GM12865 (cell line): ENCODE results near the gene NOTCH2.

Source experiments
- DNase-seq: peaks from one replicate; pipeline ENCODE4 v3.0.0; 2010; ENCODE audit warnings: low read depth
- H3K4me3 ChIP-seq: 2 replicates; pipeline ENCODE4 v1.5.1; 2011; ENCODE audit warnings: mild to moderate bottlenecking, low read depth, low read length, control low read depth
- CTCF ChIP-seq: IDR thresholded peaks from 2 replicates; pipeline ENCODE4 v1.5.1; 2011; ENCODE audit warnings: low read length, control low read depth, low read depth, inconsistent platforms; ENCODE audit not compliant: insufficient read depth; ENCODE audit errors: missing control alignments

The NOTCH2 gene

GRCh38 chr1:119898530-119898929, 170.9 kb downstream of the NOTCH2 start:
- no peak for TF ChIP-seq CTCF
- DNase-seq: no peak
- H3K4me3 ChIP-seq: no peak overlapping the region

GRCh38 chr1:119896303-119896702, 173.2 kb downstream of the NOTCH2 start, which contains the start of gene ADAM30:
TSS of gene ADAM30 (minus strand) at chr1:119896515. CDS start at chr1:119896336, 179 bp downstream.
- no peak within 1 kb of the TSS for H3K4me3 ChIP-seq
- no peak for DNase-seq
- TF ChIP-seq CTCF: no peak

- no peak for DNase-seq
- TF ChIP-seq CTCF: no peak
- no peak overlapping the region for H3K4me3 ChIP-seq
Observed at GRCh38 chr1:119895102-119895501, 174.4 kb downstream of the NOTCH2 start.

GRCh38 chr1:119893827-119894700, 175.4 kb downstream of the NOTCH2 start:
- DNase-seq: no peak
- no peak for TF ChIP-seq CTCF
- no peak overlapping the region for H3K4me3 ChIP-seq

- DNase-seq: no peak
- TF ChIP-seq CTCF: no peak
- H3K4me3 ChIP-seq: no peak overlapping the region
Observed at GRCh38 chr1:119893238-119893791, 176.1 kb downstream of the NOTCH2 start.

- no peak for DNase-seq
Observed at GRCh38 chr1:119891386-119891785, 178.1 kb downstream of the NOTCH2 start.

More at GRCh38 chr1:119891386-119891785, 178.1 kb downstream of the NOTCH2 start:
- H3K4me3 ChIP-seq: no peak overlapping the region
- no peak for TF ChIP-seq CTCF
